Central memory CD8-positive, alpha-beta T cell (primary cell): Measurements from ENCODE around the gene CRYZL1.

Experiments used
- ATAC-seq: fragments of 150-1000 bp; cut with Tn5 transposase; replicated peaks from 2 replicates; pipeline ENCODE4 v1.10.0; 2022; ENCODE audit warnings: mild to moderate bottlenecking, moderate FRiP score, moderate number of reproducible peaks; ENCODE audit not compliant: poor library complexity, severe bottlenecking; ENCODE audit errors: extremely low read depth
- DNase-seq, 2 donors: peaks; one replicate each; pipeline ENCODE4 v3.0.0; 2021; ENCODE audit warnings: low spot score in 2 of 2
- H3K27ac Mint-ChIP-seq: one replicate; pipeline ENCODE4 v1.8.0; 2022; ENCODE audit warnings: low read depth, mild to moderate bottlenecking, moderate library complexity, mixed read lengths
- H3K27me3 Mint-ChIP-seq: one replicate; pipeline ENCODE4 v1.8.0; 2022; ENCODE audit warnings: mixed read lengths
- H3K36me3 Mint-ChIP-seq: one replicate; pipeline ENCODE4 v1.8.0; 2022; ENCODE audit warnings: mild to moderate bottlenecking, moderate library complexity, mixed read lengths; ENCODE audit not compliant: insufficient read depth
- H3K4me1 Mint-ChIP-seq: one replicate; pipeline ENCODE4 v1.8.0; 2022; ENCODE audit warnings: mixed read lengths
- H3K4me3 Mint-ChIP-seq: one replicate; pipeline ENCODE4 v1.8.0; 2022; ENCODE audit warnings: mild to moderate bottlenecking, moderate library complexity, mixed read lengths
- H3K9me3 Mint-ChIP-seq: one replicate; pipeline ENCODE4 v1.8.0; 2022; ENCODE audit warnings: mixed read lengths

CRYZL1 gene

DNA sequence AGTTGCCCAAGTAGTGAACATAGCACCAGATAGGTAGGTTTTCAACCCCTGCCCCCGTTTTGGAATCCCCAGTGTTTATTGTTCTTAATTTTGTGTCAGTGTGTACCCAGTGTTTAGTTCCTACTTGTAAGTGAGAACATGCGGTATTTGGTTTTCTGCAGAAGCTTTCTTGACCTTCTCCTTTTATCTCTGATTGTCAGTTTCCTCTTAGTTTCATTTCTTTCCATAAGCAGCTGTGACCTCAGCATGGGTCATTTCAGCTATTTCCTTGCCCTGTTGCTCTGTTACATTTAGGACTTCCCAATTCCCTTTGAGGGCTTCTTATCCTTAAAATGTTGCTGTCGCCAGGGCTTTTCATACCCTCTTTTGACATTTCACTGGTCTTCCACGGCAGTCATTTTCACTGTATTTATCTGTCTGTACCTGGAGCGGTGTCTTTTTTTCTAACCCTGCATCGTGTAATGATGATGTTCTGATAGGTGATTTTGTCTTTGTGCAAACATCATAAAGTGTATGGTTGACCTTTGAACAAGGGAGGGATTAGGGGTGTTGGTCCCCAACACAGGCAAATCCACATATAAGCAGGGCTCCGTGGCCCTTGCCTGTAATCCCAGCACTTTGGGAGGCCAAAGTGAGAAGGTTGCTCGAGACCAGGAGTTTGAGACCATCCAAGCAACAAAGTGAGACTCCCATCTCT lies 15.7 kb upstream of the CRYZL1 start:
- no peak for DNase-seq
- H3K9me3 Mint-ChIP-seq = no peaks in the 10 kb centered on the region
- no peaks in the 10 kb centered on the region for H3K36me3 Mint-ChIP-seq
- H3K27ac Mint-ChIP-seq = no peak overlapping the region
- H3K27me3 Mint-ChIP-seq = peaks cover 29% of the 10 kb centered on the region
- no peaks in the 10 kb centered on the region for H3K4me1 Mint-ChIP-seq
- no peak for ATAC-seq
- H3K4me3 Mint-ChIP-seq = no peak overlapping the region

DNA sequence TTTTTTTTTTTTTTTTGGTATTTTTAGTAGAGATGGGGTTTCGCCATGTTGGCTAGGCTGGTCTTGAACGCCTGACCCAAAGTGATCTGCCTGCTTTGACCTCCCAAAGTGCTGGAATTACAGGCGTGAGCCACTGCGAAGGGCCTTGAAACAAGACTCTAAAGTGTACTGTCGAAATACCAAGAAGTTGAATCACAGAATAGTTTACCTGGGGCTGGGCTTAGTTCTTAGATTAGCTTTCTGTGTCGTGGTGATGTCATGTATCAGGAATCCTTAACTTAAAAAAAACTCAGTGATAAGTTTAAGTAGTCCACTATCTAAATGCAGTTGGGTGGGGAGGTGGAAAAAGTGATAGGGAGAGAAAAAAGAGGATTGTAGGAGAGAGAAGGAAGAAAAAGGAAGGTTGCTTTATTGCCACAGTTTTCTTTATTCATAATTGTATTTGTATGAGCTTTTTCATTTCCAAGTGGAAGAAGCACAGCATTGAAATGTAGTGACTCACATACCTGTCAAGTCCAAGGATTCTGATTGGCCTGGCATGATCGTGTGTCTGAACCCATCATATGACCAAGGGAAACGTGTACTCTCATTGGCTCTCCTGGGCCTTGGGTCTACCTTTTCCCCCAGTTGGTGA lies 14.2 kb upstream of the CRYZL1 start:
- Mint-ChIP-seq H3K9me3 (no peaks in the 10 kb centered on the region), H3K27me3 (peaks cover 21% of the 10 kb centered on the region), H3K36me3 (no peaks in the 10 kb centered on the region), H3K4me1 (no peaks in the 10 kb centered on the region), H3K4me3 (no peak overlapping the region), H3K27ac (no peak overlapping the region)
- DNase-seq (no peak), ATAC-seq (no peak)

DNA sequence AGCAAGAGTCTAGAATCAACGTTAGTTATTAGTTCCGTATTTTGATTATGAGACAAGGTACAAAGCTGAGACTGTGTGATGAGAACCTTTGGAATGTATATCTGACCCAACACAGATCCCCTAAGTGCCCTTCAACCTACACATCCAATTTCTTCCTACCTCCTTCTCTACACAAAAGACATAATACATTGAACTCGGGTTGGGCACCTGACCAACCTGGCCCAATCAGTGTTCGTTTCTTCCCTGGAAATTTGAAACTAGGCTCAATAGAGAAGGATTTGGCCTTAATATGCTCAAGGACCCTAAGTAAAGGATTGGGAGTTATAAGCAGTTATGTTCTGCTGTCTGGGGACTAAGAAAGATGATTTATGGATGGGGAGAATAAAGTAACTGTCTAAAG lies 12.9 kb upstream of the CRYZL1 start:
- H3K4me3 Mint-ChIP-seq = no peak overlapping the region
- DNase-seq (no peak), ATAC-seq (no peak)
- H3K27me3 Mint-ChIP-seq = peaks cover 21% of the 10 kb centered on the region
- no peaks in the 10 kb centered on the region for H3K9me3 Mint-ChIP-seq
- H3K4me1 Mint-ChIP-seq = no peaks in the 10 kb centered on the region
- no peaks in the 10 kb centered on the region for H3K36me3 Mint-ChIP-seq
- no peak overlapping the region for H3K27ac Mint-ChIP-seq

DNA sequence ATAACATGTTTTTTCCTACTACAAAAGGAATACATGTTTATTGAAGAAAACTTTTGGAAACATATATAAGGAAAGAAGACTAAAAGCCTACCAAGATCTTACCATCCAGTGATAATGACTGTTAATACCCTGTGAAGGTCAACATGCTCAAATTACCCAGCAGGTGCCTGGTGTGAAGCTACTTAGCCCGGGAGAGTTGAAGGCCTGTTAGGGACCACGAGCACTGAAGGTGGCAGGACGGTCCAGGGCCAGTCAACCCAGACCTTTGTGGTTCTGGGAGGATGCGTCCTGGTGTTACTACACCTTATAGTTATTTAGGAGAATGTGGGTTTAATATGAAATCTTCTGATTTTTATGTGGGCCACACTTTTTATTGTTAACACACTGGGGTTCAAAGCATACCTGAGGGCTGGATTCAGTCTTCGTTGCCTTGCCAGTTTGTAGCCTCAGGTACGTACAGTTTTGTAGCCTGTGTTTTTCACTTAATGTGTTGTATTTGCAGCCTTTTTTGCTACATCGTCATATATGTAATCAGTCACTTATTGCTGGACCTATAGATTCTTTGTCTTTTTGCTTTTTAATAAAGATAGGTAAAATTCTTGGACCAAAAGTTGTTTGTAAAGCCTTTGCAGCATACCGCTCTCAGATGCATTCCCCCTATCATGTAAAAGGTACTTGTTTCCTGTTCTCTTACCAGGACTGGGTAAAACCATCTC lies 10.6 kb upstream of the CRYZL1 start:
- Mint-ChIP-seq H3K27me3 (peaks cover 3% of the 10 kb centered on the region), H3K27ac (no peak overlapping the region), H3K36me3 (no peaks in the 10 kb centered on the region), H3K4me1 (no peaks in the 10 kb centered on the region), H3K4me3 (no peak overlapping the region), H3K9me3 (no peaks in the 10 kb centered on the region)
- ATAC-seq (no peak), DNase-seq (no peak)

DNA sequence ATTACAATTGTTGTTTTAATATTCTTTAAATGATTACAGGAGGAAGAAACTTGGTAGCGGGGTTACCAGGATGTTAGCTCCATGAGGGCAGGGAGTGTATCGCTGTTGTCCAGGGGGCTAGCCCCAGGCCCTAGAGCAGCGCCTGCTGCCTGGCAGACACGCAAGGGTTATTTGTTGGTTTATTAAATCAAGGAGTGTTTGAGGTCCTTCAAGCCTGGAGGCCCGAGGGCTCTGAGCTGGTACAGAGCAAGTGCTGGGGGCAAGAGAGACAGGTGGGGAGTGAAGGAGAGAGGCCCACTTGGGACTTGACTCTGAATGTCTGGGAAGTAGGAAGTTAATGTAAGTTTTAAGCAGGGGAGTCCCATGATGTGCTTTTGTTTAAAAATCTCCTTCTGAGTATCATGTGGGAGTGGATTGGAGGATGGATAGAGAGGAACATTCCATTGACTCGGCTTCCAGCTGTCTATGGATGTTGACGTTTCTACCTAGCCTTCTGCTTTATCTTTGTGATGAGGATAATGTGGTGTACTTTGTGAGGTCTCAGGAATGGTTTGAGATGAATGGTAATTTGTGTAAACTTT lies 9.5 kb upstream of the CRYZL1 start:
- Mint-ChIP-seq H3K9me3 (no peaks in the 10 kb centered on the region), H3K27me3 (no peaks in the 10 kb centered on the region), H3K4me3 (no peak overlapping the region), H3K36me3 (no peaks in the 10 kb centered on the region), H3K4me1 (no peaks in the 10 kb centered on the region), H3K27ac (no peak overlapping the region)
- no peak for DNase-seq
- ATAC-seq = no peak

DNA sequence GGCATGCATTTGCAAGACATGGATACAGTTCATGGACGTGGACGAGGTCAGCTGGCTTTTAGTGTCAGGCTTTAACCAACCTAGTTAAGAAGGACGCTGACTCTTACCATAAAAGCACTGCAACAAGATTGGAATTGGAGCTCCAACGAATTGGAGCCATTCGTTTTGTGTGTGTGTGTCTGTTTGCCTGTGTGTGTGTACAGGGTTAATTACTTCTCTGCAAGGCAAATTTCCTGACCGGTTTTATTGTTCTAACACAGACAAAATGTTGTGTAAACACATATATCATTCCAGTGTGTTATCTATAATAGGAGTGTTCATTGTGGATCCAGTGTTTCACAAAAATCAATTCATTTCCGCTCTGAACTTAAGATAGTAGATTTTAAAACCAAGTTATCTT lies 8.7 kb upstream of the CRYZL1 start:
- H3K4me3 Mint-ChIP-seq = no peak overlapping the region
- H3K27ac Mint-ChIP-seq = no peak overlapping the region
- DNase-seq (no peak), ATAC-seq (no peak)
- H3K4me1 Mint-ChIP-seq = no peaks in the 10 kb centered on the region
- H3K36me3 Mint-ChIP-seq = no peaks in the 10 kb centered on the region
- H3K9me3 Mint-ChIP-seq = no peaks in the 10 kb centered on the region
- H3K27me3 Mint-ChIP-seq = no peaks in the 10 kb centered on the region

DNA sequence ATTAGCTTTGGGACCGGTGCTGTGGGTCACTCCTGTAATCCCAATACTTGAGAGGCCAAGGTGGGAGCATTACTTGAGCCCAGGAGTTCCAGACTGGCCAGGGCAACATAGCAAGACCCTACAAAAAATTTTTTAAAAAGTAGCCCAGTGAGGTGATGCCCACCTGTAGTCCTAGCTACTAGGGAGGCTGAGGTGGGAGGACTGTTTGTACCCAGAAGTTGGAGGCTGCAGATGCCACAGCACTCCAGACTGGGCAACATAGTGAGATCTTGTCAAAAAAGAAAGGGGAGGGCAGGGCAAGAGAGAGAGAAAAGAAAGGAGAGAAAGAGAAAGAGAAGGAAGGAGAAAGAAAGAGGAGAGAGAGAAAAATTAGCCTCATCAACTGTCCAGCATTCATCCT lies 7.0 kb upstream of the CRYZL1 start:
- ATAC-seq (no peak), DNase-seq (no peak)
- Mint-ChIP-seq H3K27ac (no peak overlapping the region), H3K4me1 (peaks cover 4% of the 10 kb centered on the region), H3K9me3 (no peaks in the 10 kb centered on the region), H3K36me3 (peaks cover 1% of the 10 kb centered on the region), H3K4me3 (no peak overlapping the region), H3K27me3 (peaks cover 6% of the 10 kb centered on the region)

DNA sequence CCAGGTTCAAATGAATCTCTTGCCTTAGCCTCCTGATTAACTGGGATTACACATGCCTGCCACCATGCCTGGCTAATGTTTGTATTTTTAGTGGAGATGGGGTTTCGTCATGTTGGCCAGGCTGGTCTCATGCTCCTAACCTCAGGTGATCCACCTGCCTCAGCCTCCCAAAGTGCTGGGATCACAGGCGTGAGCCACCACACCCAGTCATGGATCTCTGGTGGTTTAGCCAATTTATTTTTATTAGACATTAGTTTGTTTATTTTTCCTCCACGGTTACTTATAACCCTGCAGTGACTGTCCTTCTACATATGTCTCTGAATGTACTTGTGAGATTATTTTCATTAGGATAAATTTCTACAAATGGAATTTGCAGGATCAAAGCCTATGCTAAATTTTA lies 6.0 kb upstream of the CRYZL1 start:
- peaks cover 6% of the 10 kb centered on the region for H3K4me1 Mint-ChIP-seq
- H3K27ac Mint-ChIP-seq = no peak overlapping the region
- H3K36me3 Mint-ChIP-seq = peaks cover 4% of the 10 kb centered on the region
- H3K27me3 Mint-ChIP-seq = peaks cover 10% of the 10 kb centered on the region
- no peak for ATAC-seq
- no peak for DNase-seq
- no peaks in the 10 kb centered on the region for H3K9me3 Mint-ChIP-seq
- no peak overlapping the region for H3K4me3 Mint-ChIP-seq

DNA sequence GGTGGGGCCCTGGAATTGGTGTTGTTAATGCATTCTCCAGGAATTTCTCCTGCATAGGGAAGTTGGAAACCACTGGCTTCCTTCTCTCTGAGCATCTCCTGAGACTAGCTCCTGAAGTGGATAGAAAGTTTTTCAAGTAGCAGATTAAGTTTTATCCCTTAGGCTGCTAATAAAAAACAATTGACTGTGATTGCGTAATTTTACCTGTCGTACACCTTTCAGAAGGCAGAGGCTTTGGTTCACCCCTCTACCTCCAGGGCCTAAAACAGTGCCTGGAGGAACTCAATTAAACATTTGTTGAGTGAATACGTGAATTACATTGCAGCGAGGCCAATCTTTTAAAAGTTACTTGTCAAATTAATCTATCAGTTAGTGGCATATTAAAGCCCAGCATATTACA lies 4.2 kb upstream of the CRYZL1 start:
- no peak overlapping the region for H3K4me3 Mint-ChIP-seq
- ATAC-seq (no peak), DNase-seq (no peak)
- H3K4me1 Mint-ChIP-seq = peaks cover 19% of the 10 kb centered on the region
- no peaks in the 10 kb centered on the region for H3K9me3 Mint-ChIP-seq
- H3K27ac Mint-ChIP-seq = no peak overlapping the region
- peaks cover 10% of the 10 kb centered on the region for H3K27me3 Mint-ChIP-seq
- peaks cover 9% of the 10 kb centered on the region for H3K36me3 Mint-ChIP-seq

DNA sequence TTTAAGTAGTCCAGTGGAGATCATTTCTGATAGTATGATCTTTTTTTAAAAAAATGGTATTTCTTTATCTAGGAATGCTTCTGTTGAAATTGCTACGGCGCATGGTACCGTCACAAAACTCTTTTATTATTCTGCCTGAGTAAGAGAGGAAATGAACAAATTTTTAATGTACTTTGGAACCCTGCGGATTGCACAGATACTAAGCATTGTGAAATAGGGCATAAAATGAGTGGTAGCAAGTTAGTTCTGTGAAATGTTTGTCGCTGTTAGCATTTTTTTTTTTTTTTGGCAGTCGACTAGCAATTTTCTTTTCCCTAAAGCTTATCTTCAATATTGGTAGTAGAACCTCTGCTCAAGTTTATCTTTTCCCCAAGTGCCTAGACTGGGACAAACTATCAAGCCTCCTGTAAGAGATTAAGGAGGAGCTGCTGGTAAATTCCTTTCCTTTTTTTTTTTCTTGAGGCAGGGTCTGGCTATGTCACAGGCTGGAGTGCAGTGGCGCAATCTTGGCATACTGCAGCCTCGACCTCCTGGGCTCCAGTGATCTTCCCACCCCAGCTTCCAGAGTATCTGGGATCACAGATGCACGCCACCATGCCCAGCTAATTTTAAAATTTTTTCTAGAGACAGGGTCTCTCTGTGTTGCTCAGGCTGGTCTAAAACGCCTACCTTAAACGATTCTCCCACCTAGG lies 3.0 kb upstream of the CRYZL1 start:
- Mint-ChIP-seq H3K36me3 (peaks cover 9% of the 10 kb centered on the region), H3K4me1 (peaks cover 19% of the 10 kb centered on the region), H3K9me3 (no peaks in the 10 kb centered on the region), H3K27ac (no peak overlapping the region), H3K27me3 (peaks cover 10% of the 10 kb centered on the region), H3K4me3 (no peak overlapping the region)
- ATAC-seq (no peak), DNase-seq (no peak)

DNA sequence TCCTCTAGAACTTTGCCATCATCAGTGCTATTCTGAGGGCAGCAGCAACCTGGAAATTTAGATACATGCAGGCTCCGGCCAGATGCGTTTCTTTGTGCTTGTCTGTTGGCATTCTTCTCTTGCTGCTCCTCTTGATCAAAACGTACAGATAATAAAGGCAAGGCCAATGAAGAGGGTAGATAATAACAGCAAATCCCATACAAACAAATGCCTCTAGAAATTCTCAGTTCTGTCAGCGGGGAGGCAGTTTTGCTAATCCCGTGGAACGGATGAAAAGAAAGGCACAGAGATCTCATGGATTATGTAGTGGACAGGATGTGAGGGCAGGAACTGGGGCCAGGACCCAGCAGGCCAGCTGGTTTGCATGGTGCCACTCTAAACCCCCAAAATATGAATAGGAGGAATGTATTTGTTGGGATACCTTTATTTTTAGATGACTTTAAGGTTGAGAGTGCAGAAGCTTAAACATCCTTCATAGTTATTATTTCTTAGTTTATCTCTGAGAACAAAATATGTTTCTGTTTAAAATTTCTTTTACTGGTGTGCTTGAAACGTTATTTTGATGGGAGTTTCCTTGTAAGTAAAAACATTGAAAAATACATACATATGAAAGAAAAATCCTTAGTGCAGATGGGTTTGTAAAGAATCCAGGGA lies 2.2 kb upstream of the CRYZL1 start:
- Mint-ChIP-seq H3K4me3 (peak overlapping the region; percentile 79), H3K9me3 (no peaks in the 10 kb centered on the region), H3K4me1 (peaks cover 19% of the 10 kb centered on the region), H3K36me3 (peaks cover 9% of the 10 kb centered on the region), H3K27ac (no peak overlapping the region), H3K27me3 (peaks cover 10% of the 10 kb centered on the region)
- no peak for ATAC-seq
- DNase-seq = no peak
